Measurements from ENCODE around the gene KCNK3. TPM values are rescaled to one million over a fixed set of nuclear protein-coding genes. Genes with fewer than 3 reads are reported as not detected.

KCNK3 gene
- total RNA-seq, 1 experiment from 2014 or later: 0.09 TPM

DNA sequence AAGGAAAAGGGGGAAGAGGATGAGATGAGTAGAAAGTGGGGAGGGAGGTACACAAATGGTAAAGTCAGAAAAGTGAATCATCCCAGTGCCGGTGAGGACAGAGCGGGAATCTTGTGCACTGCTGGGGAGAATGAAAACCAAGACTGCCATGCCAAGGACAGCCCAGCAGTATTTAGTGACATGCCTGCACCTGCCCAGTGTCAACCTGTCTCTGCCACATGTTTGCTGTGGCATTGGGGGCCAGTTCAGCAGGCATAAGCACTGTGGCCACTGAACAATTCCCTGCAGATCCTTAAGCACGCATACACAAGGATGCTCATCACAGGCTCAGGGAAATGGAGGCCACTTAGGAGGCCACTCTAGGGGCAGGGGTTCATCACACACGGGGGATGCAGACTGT is 5.2 kb upstream of the KCNK3 start:
- H4K8ac ChIP-seq (replicated peaks; ENCODE audit: insufficient read length, low read depth, low read length): no peak overlapping the region
- no peak overlapping the region for H2BK15ac ChIP-seq (ENCODE audit: low read depth, low read length)
- no peak overlapping the region for H2BK120ac ChIP-seq (ENCODE audit: low read depth, low read length, poor library complexity, severe bottlenecking)
- no peak overlapping the region for H2BK5ac ChIP-seq (ENCODE audit: insufficient read length, low read length)
- no peak overlapping the region for H3K9ac ChIP-seq (ENCODE audit: extremely low read depth, insufficient read length, low read length)
- no peak overlapping the region for H4K91ac ChIP-seq (ENCODE audit: insufficient read length, low read depth, low read length)
- DNase-seq: no peak
- H3K27ac Mint-ChIP-seq: no peak overlapping the region
- no peak overlapping the region for H3K23ac ChIP-seq (ENCODE audit: insufficient read length, low read depth, low read length)
- no peak overlapping the region for H3K56ac ChIP-seq (ENCODE audit: insufficient read length, low read depth, low read length)
- H3K36me3 Mint-ChIP-seq (ENCODE audit: insufficient read depth in 1 of 3, low read depth in 3 of 3): no peaks in the 10 kb centered on the region
- H3K4ac ChIP-seq (ENCODE audit: low read depth, low read length): no peak overlapping the region
- H3T11ph ChIP-seq (ENCODE audit: low read length): no peak overlapping the region
- no peak overlapping the region for H3K4me3 Mint-ChIP-seq
- no peak overlapping the region for H3K27ac ChIP-seq (ENCODE audit: insufficient read length, low read depth, low read length)
- no peaks in the 10 kb centered on the region for H3K4me1 ChIP-seq (ENCODE audit: insufficient read depth, low read length)
- no peaks in the 10 kb centered on the region; the same call in 1 of the 2 replicates for H3K27me3 ChIP-seq (ENCODE audit: insufficient read depth, low read length)
- H3K9me3 Mint-ChIP-seq: no peaks in the 10 kb centered on the region
- no peak overlapping the region for H2BK12ac ChIP-seq (ENCODE audit: insufficient read length, low read depth, low read length)
- peaks cover 4% of the 10 kb centered on the region for H3K23me2 ChIP-seq (ENCODE audit: insufficient read length, low read depth, low read length, poor library complexity, severe bottlenecking)
- H2AK5ac ChIP-seq (ENCODE audit: insufficient read length, low read length): no peak overlapping the region
- no peaks in the 10 kb centered on the region for H3K9me3 ChIP-seq (ENCODE audit: control insufficient read depth, low read depth, low read length)
- H3K79me2 ChIP-seq (ENCODE audit: insufficient read depth, low read length): no peaks in the 10 kb centered on the region
- no peak overlapping the region for H3K18ac ChIP-seq (ENCODE audit: insufficient read length, low read depth, low read length)
- TF ChIP-seq, protein P1, sequence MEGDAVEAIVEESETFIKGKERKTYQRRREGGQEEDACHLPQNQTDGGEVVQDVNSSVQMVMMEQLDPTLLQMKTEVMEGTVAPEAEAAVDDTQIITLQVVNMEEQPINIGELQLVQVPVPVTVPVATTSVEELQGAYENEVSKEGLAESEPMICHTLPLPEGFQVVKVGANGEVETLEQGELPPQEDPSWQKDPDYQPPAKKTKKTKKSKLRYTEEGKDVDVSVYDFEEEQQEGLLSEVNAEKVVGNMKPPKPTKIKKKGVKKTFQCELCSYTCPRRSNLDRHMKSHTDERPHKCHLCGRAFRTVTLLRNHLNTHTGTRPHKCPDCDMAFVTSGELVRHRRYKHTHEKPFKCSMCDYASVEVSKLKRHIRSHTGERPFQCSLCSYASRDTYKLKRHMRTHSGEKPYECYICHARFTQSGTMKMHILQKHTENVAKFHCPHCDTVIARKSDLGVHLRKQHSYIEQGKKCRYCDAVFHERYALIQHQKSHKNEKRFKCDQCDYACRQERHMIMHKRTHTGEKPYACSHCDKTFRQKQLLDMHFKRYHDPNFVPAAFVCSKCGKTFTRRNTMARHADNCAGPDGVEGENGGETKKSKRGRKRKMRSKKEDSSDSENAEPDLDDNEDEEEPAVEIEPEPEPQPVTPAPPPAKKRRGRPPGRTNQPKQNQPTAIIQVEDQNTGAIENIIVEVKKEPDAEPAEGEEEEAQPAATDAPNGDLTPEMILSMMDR (conservative IDR thresholded peaks at IDR 0.05): no peak
- H3K4me1 Mint-ChIP-seq: peaks cover 29% of the 10 kb centered on the region in 2 experiments
- peaks cover 88% of the 10 kb centered on the region for H3K27me3 Mint-ChIP-seq (ENCODE audit: low read depth)
- H3K79me1 ChIP-seq (ENCODE audit: insufficient read depth, low read depth, low read length, poor library complexity, severe bottlenecking): no peaks in the 10 kb centered on the region
- no peaks in the 10 kb centered on the region for H4K20me1 ChIP-seq (ENCODE audit: control insufficient read depth, insufficient read depth, insufficient read length)
- H3K14ac ChIP-seq (ENCODE audit: insufficient read depth, low read length): no peak overlapping the region
- H2AFZ ChIP-seq (ENCODE audit: low read length): no peak overlapping the region
- WGBS (ENCODE audit: extremely low coverage, insufficient read length, low lambda C conversion rate): no CpG with 5 or more reads among the region's 4 CpGs
- H4K5ac ChIP-seq (ENCODE audit: insufficient read length, low read depth, low read length): no peak overlapping the region
- no peak overlapping the region for H2BK20ac ChIP-seq (ENCODE audit: low read depth, low read length, poor library complexity, severe bottlenecking)
- no peak overlapping the region for H3K4me2 ChIP-seq (ENCODE audit: insufficient read depth, insufficient read length, low read length)

Measured in H9 (cell line).